Hypothalamus (tissue), 51 donors: ENCODE measurements around the gene UNC93A.
A peak's percentile ranks its signal among the peaks of the same experiment; 100 is the strongest.
"Not testable (repeated sequence)": the region's sequence is repeated elsewhere in the genome, so short reads cannot be mapped to it uniquely, and the experiment has no call there.

Source experiments
- DNase-seq, 51 donors: peaks; one replicate each; lab custom pipeline; 2025; lab: John Stamatoyannopoulos, UW

UNC93A gene

GRCh38 chr6:167290786-167291622 is at the start of gene UNC93A:
Gene UNC93A, plus strand, starts transcription at chr6:167291315. Its CDS starts 175 bp downstream, at chr6:167291490.
- no peak for DNase-seq

GRCh38 chr6:167241321-167242134 is 49.6 kb upstream of the UNC93A start:
- DNase-seq: peak in 13 of 51 donors; percentile 12 to 76 (median 37)

GRCh38 chr6:167242135-167242506 is 49.0 kb upstream of the UNC93A start:
- DNase-seq: not testable (repeated sequence)

- DNase-seq: not testable (repeated sequence)
These were observed 48.5 kb upstream of the UNC93A start for GRCh38 chr6:167242511-167243051.

GRCh38 chr6:167244064-167244960 is 46.8 kb upstream of the UNC93A start:
- DNase-seq: peak in 1 of 51 donors; percentile 12

- DNase-seq: no peak
These were observed 46.1 kb upstream of the UNC93A start for GRCh38 chr6:167244991-167245390.

- no peak for DNase-seq
These were observed 45.5 kb upstream of the UNC93A start for GRCh38 chr6:167245591-167245990.

GRCh38 chr6:167247814-167248595 is 43.1 kb upstream of the UNC93A start:
- DNase-seq: no peak

GRCh38 chr6:167248878-167249455 is 42.1 kb upstream of the UNC93A start:
- peak in 1 of 51 donors; percentile 17 for DNase-seq

GRCh38 chr6:167252271-167252670 is 38.8 kb upstream of the UNC93A start:
- DNase-seq: no peak

- no peak for DNase-seq
These were observed 35.1 kb upstream of the UNC93A start for GRCh38 chr6:167255918-167256553.

- no peak for DNase-seq
These were observed 32.5 kb upstream of the UNC93A start for GRCh38 chr6:167258646-167259045.

- peak in 2 of 51 donors; percentile 20 to 34 for DNase-seq
These were observed 24.9 kb upstream of the UNC93A start for GRCh38 chr6:167266057-167266829.

- no peak for DNase-seq
These were observed 24.1 kb upstream of the UNC93A start for GRCh38 chr6:167266830-167267555.

- DNase-seq: not testable (repeated sequence)
These were observed 23.6 kb upstream of the UNC93A start for GRCh38 chr6:167267556-167267898.

- no peak for DNase-seq
These were observed 23.2 kb upstream of the UNC93A start for GRCh38 chr6:167267921-167268401.

- no peak for DNase-seq
These were observed 22.3 kb upstream of the UNC93A start for GRCh38 chr6:167268683-167269280.
